ENCODE results near the gene PRRC2B. TPM values are rescaled to one million over a fixed set of nuclear protein-coding genes. Genes with fewer than 3 reads are reported as not detected.

Gene PRRC2B
- total and polyA plus RNA-seq, 3 donors from 2014 or later: 111 to 213 (median 175) TPM

- H3K27ac ChIP-seq: no peak overlapping the region
- TF ChIP-seq CTCF (IDR thresholded peaks at IDR 0.05): no peak
- TF ChIP-seq POLR2A (IDR thresholded peaks at IDR 0.05): no peak
- intact Hi-C loops (cut with DNase I; ENCODE audit: low total_unique reads): no loop called here
- no peaks in the 10 kb centered on the region for H3K36me3 ChIP-seq (ENCODE audit: low read depth, missing control alignments)
- WGBS, 2 donors: 85 to 90% methylated on average over 15 to 23 of the region's 23 CpGs
- H3K27me3 ChIP-seq: no peaks in the 10 kb centered on the region
- peaks cover under 1% of the 10 kb centered on the region for H3K4me1 ChIP-seq
- no peaks in the 10 kb centered on the region for H3K9me3 ChIP-seq
- no peak overlapping the region for H3K4me3 ChIP-seq
- no peak for DNase-seq
These were observed 130.9 kb downstream of the PRRC2B start for GRCh38 chr9:131524665-131525315.

- TF ChIP-seq POLR2A (IDR thresholded peaks at IDR 0.05) (no peak), CTCF (IDR thresholded peaks at IDR 0.05) (no peak)
- Histone ChIP-seq H3K4me1 (peaks cover 8% of the 10 kb centered on the region), H3K27me3 (no peaks in the 10 kb centered on the region), H3K36me3 (ENCODE audit: low read depth, missing control alignments) (no peaks in the 10 kb centered on the region), H3K4me3 (no peak overlapping the region), H3K27ac (no peak overlapping the region), H3K9me3 (no peaks in the 10 kb centered on the region)
- DNase-seq: no peak
- intact Hi-C loops (cut with DNase I; ENCODE audit: low total_unique reads): no loop called here
- WGBS, 2 donors: 88 to 90% methylated on average over 15 to 19 of the region's 19 CpGs
These were observed 132.0 kb downstream of the PRRC2B start for GRCh38 chr9:131525643-131526565.

GRCh38 chr9:131528186-131528585 is 134.3 kb downstream of the PRRC2B start:
- H3K36me3 ChIP-seq (ENCODE audit: low read depth, missing control alignments): no peaks in the 10 kb centered on the region
- no peaks in the 10 kb centered on the region for H3K9me3 ChIP-seq
- H3K27ac ChIP-seq: no peak overlapping the region
- WGBS, 2 donors: 89 to 92% methylated on average over 7 of the region's 7 CpGs
- no peak overlapping the region for H3K4me3 ChIP-seq
- H3K4me1 ChIP-seq: peaks cover 8% of the 10 kb centered on the region
- no peaks in the 10 kb centered on the region for H3K27me3 ChIP-seq
- no peak for DNase-seq
- intact Hi-C loops (cut with DNase I; ENCODE audit: low total_unique reads): no loop called here
- no peak for TF ChIP-seq POLR2A (IDR thresholded peaks at IDR 0.05)
- no peak for TF ChIP-seq CTCF (IDR thresholded peaks at IDR 0.05)

- Histone ChIP-seq H3K9me3 (no peaks in the 10 kb centered on the region), H3K36me3 (ENCODE audit: low read depth, missing control alignments) (no peaks in the 10 kb centered on the region), H3K27me3 (no peaks in the 10 kb centered on the region), H3K4me3 (no peak overlapping the region), H3K27ac (no peak overlapping the region), H3K4me1 (peaks cover 8% of the 10 kb centered on the region)
- 92 to 94% methylated on average over 10 to 35 of the region's 35 CpGs for WGBS, 2 donors
- no peak for DNase-seq
- intact Hi-C loops (cut with DNase I; ENCODE audit: low total_unique reads): no loop called here
- no peak for TF ChIP-seq POLR2A (IDR thresholded peaks at IDR 0.05)
- TF ChIP-seq CTCF (IDR thresholded peaks at IDR 0.05): no peak
These were observed 135.1 kb downstream of the PRRC2B start for GRCh38 chr9:131528886-131529505.

All from testis (tissue), 3 donors.